GM21528 (cell line): ENCODE measurements around the gene SLAMF8.
A peak's percentile ranks its signal among the peaks of the same experiment; 100 is the strongest.

Experiments used
- ATAC-seq: cut with Tn5 transposase; IDR thresholded peaks from one replicate; pipeline ENCODE4 v1.9.1; 2021; ENCODE audit warnings: mild to moderate bottlenecking, moderate library complexity; ENCODE audit not compliant: unreplicated experiment, low FRiP score

SLAMF8 gene

DNA sequence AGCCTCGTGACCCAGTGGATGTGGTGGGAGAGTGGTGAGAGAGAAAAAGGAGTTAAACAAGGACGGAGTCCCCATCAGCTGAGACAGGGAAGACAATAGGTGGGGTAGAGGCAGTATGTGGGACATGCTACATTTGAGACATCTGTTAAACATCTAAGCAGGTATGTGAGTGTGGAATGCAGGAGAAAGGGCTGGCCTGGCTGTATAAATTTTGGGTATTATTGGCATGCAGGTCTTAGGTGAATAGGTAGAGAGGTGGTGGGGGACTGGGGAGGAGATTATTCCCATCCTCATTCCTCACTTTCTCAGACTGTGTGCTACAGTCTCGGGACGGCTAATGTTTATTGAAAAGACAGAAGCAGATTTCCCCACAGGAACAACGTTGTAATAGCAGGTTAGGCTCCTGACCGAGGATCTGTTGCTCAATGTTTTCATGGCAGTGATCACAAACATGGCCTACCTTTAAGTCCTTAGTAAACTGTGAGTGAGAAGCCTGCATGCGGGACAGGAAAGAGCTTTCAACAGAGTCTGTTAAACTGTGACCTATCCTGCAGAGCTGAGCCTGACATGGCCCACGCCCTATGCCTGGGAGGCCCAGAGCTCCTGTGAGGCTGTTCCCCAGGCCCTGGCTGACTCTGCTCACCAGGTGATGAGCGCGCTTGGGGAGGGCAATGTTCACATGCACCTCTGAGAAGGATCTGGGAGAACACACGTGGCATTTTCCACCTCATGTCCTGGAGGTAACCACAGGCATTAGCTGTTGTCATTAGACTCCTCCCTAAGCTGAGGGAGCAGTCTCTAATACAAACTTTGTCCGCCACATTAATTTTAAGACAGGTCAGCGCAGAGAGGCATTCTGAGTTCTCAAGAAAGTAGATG is 19.3 kb downstream of the SLAMF8 start:
- no peak for ATAC-seq

DNA sequence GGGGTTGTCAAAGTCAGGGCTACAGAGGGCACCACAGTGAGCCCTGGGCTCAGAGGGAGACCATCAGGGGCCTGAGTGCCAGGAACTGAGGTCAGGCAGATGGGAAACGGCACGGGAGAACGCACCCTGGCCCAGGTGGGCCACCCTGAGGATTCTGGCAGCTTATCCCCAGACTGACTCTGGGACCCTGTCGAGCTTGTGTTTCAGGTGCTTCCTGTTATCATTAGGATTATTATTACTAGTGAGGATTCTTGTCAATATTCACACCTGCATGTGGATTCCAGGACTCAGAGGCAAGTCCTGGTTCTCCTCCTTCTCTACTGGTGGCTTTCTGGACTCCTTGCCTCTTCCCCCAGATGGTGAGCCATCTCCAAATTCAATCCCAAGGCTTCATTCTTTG is 20.6 kb downstream of the SLAMF8 start:
- ATAC-seq = no peak

DNA sequence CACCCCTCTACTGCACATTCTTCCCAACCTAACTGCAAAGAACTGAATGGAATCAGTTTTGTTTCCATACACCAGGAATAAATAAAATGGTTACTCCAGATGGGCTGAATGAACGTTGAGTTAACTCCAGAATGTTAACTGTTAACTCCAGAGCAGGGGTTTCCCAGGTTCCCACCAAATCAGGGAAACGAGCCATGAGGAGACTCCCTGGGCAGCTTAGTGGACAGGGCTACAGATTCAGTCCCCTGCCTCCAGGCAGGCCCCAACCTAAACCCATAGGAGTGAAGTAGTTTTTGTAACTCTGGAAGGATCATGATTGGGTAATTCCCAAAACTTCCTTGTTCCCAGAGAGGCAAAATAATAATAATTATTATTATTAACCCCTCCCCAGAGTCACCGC is 21.7 kb downstream of the SLAMF8 start:
- ATAC-seq = no peak

DNA sequence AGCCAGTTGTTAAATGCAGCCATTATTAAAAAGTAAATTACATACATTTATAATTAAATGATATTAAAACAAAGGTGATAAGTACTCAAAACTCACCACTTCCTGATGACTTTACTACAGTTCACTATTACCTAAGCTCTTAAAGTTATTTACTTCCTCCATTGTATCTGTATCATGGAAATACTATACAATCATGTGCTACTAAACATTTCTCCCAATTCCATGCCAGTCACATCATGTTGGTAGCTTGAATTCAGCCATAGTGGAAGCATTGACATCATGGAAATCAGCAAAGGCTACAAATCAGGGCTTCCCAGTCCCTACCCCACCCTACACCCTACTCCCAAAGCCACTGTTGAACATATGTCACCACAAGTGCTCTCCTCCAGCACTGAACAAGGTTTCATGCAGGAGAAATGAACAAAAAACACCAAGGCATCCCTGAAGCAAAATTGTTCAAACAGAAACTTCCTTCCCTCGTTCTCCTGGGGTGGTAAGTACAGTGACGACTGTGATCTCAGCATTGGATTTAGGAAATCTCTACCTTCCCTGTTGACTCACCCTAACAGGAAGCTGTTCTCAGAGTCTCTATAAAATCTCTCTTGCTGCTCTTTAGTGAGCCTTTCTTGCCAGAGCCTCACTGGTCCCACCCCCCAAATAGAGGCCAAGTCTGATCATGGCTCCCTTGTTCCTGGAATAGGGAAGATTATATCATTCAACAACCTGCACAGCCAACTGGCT is 23.1 kb downstream of the SLAMF8 start:
- no peak for ATAC-seq

DNA sequence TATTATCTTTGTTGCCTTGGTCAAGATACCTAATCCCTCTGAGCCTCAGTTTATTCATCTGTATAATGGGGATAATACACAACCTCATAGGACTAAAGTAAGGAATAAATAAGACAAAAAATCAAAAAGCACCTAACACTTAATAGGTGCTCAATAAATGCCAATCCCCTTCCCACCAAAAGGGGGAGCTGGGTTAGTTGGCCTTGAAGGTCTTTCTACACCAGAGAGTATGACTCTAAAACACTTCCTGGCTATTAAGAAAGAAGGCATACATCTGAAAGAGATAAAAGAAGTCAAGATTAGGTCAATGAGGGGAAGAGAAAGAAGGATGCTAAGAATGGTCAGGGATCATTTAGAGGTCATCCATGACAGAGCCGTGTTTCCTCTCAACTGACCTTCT is 24.7 kb downstream of the SLAMF8 start:
- ATAC-seq = no peak

- no peak for ATAC-seq
Measured at GRCh38 chr1:159853417-159854115, 26.9 kb downstream of the SLAMF8 start.

- no peak for ATAC-seq
Measured at GRCh38 chr1:159854116-159854692, 27.5 kb downstream of the SLAMF8 start.

- ATAC-seq = peak; percentile 85
Measured at GRCh38 chr1:159854693-159855192, 28.1 kb downstream of the SLAMF8 start.

DNA sequence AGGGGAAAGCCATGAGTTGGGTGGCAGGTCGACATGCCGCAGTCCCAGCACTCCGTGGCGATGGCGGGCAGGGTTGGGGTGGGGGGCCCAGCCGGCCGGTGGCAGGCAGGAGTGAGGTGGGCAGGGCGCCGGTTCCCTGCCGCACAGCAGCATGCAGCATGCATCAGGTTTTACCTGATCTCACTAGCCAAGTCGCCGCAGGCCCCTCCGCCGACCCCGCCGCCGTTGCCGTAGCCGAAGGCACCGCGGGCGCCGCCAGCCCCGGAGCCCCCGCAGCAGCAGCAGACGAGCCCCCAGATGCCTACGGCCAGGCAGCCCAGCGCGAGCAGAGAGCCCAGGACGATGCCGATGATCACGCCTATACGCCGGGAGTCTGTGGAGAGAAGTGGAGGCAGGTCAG is 29.0 kb downstream of the SLAMF8 start:
- ATAC-seq = no peak

DNA sequence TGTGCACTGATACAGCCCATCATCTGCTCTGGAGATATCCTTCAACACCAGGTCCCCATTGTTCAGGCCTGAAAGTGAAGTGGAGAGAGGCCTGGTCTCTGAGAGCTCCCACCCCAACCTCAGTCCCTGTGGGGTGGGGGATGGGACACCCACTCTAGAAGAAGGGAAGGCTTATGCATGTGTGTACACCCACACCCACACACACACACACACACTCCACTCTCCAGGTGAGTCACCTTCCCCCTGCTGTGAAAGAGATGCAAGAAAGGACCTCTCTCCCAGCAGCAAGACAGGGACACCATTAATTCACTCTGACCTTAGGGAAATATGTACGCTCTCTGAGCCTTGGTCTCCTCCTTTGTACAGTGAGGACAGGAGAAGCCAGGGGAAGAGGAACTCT is 29.9 kb downstream of the SLAMF8 start:
- ATAC-seq = no peak

- ATAC-seq = no peak
Measured at GRCh38 chr1:159857889-159858288, 31.2 kb downstream of the SLAMF8 start.

- no peak for ATAC-seq
Measured at GRCh38 chr1:159859767-159860322, 33.2 kb downstream of the SLAMF8 start.

DNA sequence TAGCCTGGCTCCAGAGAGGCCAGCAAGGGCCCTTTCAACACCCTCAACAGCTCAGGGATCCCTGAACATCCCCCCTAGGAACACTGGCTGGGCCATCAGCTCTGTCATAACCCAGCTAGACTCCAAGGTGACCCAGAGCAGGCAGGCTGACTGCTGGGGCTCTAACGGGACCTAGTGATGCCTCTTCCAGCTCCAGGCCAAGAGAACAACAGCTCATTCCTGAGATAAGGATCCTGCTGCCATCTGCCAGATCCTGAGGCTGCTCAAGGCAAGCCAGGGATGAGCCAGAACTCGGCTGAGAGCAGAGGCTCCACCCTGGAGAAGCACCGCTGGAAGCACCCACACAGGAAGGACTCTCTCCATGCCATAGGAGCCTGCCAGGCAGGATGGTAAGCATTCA is 33.8 kb downstream of the SLAMF8 start:
- ATAC-seq = no peak

DNA sequence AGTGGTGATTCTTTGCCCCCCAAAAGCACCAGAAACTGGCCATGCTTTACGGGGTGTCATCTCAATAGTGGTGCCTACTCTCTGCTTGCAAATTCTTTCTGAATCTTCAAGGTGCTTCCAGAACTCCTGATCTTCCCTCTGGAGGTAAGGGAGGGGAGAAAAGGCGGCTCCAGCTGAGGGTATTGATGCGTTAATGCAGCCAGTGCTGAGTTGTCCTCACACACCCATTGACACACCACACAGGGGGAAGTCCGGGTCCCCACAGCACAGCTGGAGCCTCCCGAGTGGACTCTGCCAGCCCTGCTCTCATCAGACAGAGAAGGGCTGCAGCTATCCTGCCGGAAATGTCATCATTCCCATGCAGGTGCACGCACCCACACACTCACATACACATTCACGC is 34.5 kb downstream of the SLAMF8 start:
- ATAC-seq = no peak

DNA sequence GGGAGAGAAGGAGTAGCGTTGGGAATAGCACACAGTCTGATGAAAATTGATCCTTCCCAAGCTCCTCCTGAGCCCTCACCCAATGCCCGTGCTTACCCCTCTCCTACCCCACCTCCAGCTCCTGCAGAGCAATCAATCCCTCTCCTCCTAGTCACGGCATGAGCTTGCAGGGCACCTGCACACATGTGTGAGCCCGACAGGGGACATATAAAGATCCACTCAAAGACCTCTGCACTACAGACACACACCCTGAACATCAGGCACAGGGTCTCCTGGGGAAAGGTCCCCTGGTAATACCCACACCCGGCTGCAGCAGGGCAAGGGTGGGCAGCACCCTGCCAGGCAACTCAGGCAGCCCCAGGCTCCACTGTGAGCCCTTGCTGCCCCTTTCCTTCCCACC is 35.4 kb downstream of the SLAMF8 start:
- no peak for ATAC-seq

- ATAC-seq = no peak
Measured at GRCh38 chr1:159862557-159862956, 35.9 kb downstream of the SLAMF8 start, which contains the start of gene VSIG8. Gene VSIG8, minus strand, starts transcription at chr1:159862657. Its CDS starts 136 bp downstream, at chr1:159862521.

DNA sequence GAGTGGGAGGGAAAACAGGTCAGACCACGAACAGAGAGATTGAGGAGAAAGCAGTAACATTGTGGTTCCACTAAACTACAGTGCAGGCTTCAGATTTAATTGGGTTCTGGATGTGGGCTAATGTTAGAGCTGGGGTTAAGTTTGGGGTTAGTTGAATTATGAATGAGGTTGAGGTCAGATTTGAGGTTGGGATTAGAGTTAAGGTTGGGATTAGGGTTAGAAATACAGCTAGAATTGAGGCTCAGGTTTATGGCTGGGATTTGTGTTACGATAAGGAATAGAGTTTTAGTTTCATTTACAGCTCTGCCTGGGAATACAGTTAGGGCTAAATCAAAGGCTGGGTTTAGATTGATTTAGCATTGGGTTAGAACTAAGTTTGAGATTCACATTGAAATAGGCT is 37.6 kb downstream of the SLAMF8 start:
- no peak for ATAC-seq

GRCh38 chr1:159866066-159866465 is 39.4 kb downstream of the SLAMF8 start:
- no peak for ATAC-seq

GRCh38 chr1:159866905-159867663 is 40.4 kb downstream of the SLAMF8 start:
- no peak for ATAC-seq

DNA sequence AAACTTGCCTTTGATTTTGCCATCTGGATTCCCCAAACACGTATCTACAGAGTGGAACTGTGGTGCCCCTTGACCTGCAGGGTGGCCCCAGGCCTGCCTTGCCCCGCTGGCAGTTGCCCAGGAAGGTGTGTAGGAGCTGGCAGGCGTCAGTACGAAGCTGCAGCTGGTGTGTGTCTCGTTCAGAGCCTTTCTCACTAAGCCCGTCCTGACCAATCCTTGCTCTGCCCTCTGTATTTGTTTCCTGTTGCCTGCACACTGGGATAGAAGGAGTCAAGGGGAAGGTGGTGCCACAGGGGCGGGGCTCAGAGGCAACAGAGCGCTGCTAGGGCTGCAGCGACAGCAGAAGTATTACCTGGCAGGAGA is 41.0 kb downstream of the SLAMF8 start:
- ATAC-seq = no peak
